Stimulated activated memory B cell treated with anti-CD40 and anti-IgM and Interleukin-4, amounts not matched to agents 10 μg/mL and 1 μg/mL and 100 μg/mL, for 72 hours (primary cell): ENCODE results near the gene SPRN.

Experiments
- ATAC-seq: fragments of 150-1000 bp; cut with Tn5 transposase; 2 replicates; pipeline ENCODE4 v1.10.0; 2021
- H3K27ac Mint-ChIP-seq: one replicate; pipeline ENCODE4 v1.8.0; 2022; ENCODE audit warnings: mild to moderate bottlenecking, mixed read lengths
- H3K27me3 Mint-ChIP-seq: one replicate; pipeline ENCODE4 v1.8.0; 2022; ENCODE audit warnings: mixed read lengths
- H3K36me3 Mint-ChIP-seq: one replicate; pipeline ENCODE4 v1.8.0; 2022; ENCODE audit warnings: mixed read lengths
- H3K4me1 Mint-ChIP-seq: one replicate; pipeline ENCODE4 v1.8.0; 2022; ENCODE audit warnings: mixed read lengths
- H3K4me3 Mint-ChIP-seq: one replicate; pipeline ENCODE4 v1.8.0; 2022; ENCODE audit warnings: mild to moderate bottlenecking, moderate library complexity, mixed read lengths
- H3K9me3 Mint-ChIP-seq: one replicate; pipeline ENCODE4 v1.8.0; 2022; ENCODE audit warnings: mixed read lengths

The SPRN gene

GRCh38 chr10:133405844-133406527, 18.4 kb downstream of the SPRN start:
- H3K4me3 Mint-ChIP-seq = no peak overlapping the region
- no peaks in the 10 kb centered on the region for H3K27me3 Mint-ChIP-seq
- H3K36me3 Mint-ChIP-seq = peaks cover 98% of the 10 kb centered on the region
- peaks cover 8% of the 10 kb centered on the region for H3K9me3 Mint-ChIP-seq
- peaks cover 59% of the 10 kb centered on the region for H3K4me1 Mint-ChIP-seq
- peak overlapping the region; percentile 65 for H3K27ac Mint-ChIP-seq
- ATAC-seq = no peak

- H3K4me3 Mint-ChIP-seq = no peak overlapping the region
- ATAC-seq = no peak
- peaks cover 6% of the 10 kb centered on the region for H3K9me3 Mint-ChIP-seq
- H3K27ac Mint-ChIP-seq = no peak overlapping the region
- H3K4me1 Mint-ChIP-seq = peaks cover 66% of the 10 kb centered on the region
- no peaks in the 10 kb centered on the region for H3K27me3 Mint-ChIP-seq
- peaks cover 95% of the 10 kb centered on the region for H3K36me3 Mint-ChIP-seq
These were observed 19.2 kb downstream of the SPRN start for GRCh38 chr10:133405272-133405671.

GRCh38 chr10:133403784-133404183, 20.6 kb downstream of the SPRN start:
- H3K4me1 Mint-ChIP-seq = peaks cover 62% of the 10 kb centered on the region
- H3K27ac Mint-ChIP-seq = no peak overlapping the region
- H3K4me3 Mint-ChIP-seq = no peak overlapping the region
- H3K9me3 Mint-ChIP-seq = peaks cover under 1% of the 10 kb centered on the region
- no peaks in the 10 kb centered on the region for H3K27me3 Mint-ChIP-seq
- ATAC-seq = no peak
- peaks cover 88% of the 10 kb centered on the region for H3K36me3 Mint-ChIP-seq

- no peak overlapping the region for H3K27ac Mint-ChIP-seq
- H3K9me3 Mint-ChIP-seq = no peaks in the 10 kb centered on the region
- peaks cover 58% of the 10 kb centered on the region for H3K4me1 Mint-ChIP-seq
- peaks cover 88% of the 10 kb centered on the region for H3K36me3 Mint-ChIP-seq
- ATAC-seq = no peak
- H3K4me3 Mint-ChIP-seq = no peak overlapping the region
- H3K27me3 Mint-ChIP-seq = no peaks in the 10 kb centered on the region
These were observed 21.1 kb downstream of the SPRN start for GRCh38 chr10:133403359-133403758.

DNA sequence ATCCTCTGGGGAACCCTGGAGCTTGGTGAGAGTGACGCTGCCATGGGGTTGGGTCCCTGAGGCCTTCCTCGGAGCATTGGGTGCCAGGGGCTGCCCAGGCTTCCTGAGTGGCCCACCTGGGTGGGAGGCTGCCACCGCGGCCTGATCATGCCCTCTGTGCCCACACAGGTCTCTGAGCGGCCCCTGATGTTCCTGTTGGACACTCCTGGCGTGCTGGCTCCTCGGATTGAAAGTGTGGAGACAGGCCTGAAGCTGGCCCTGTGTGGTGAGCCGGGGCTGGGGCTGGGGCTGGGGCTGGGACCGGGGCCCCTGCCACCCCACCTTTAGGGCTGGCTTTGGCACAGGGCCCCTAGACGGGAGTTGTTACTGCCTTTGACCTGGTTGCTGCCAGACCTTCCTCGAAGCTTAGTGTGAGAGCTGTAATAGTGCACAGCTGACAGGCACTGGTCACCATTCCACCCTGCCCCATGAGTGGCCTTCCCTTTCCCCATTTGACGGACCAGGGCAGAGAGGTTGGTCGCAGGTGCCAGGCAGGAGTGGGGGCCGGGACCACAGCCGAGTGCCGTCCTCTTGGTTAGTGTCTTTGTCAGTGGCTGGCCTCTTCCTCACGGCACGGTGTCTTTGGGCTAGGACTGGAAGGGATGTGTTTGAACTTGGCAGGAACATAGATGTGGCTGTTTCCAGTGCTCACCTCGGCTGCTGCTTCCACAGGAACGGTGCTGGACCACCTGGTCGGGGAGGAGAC, 22.3 kb downstream of the SPRN start:
- Mint-ChIP-seq H3K9me3 (no peaks in the 10 kb centered on the region), H3K4me1 (peaks cover 60% of the 10 kb centered on the region), H3K27me3 (no peaks in the 10 kb centered on the region), H3K36me3 (peaks cover 88% of the 10 kb centered on the region), H3K4me3 (no peak overlapping the region), H3K27ac (peak overlapping the region; percentile 75)
- no peak for ATAC-seq

DNA sequence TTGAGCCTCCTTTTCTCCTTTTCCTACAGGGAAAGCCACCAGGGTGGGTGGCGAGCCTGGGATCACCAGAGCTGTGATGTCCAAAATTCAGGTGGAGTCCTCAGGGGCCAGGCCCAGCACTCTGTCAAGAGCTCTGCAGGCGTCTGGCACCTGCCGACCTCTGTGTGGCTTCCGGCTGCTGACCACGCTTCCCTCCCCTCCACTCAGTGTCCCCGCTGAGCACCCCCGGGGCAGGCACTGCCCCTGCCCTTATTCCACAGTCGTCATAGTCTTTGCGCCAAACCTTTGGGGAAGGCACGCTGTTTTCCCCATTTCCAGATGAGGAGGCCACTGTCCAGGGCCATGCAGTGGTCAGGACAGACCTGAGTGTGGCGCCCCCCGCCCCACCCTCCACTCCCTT, 22.9 kb downstream of the SPRN start:
- peak overlapping the region; percentile 23 for H3K4me3 Mint-ChIP-seq
- peaks cover 87% of the 10 kb centered on the region for H3K36me3 Mint-ChIP-seq
- H3K27ac Mint-ChIP-seq = peak overlapping the region; percentile 75
- H3K4me1 Mint-ChIP-seq = peaks cover 65% of the 10 kb centered on the region
- H3K27me3 Mint-ChIP-seq = no peaks in the 10 kb centered on the region
- no peak for ATAC-seq
- no peaks in the 10 kb centered on the region for H3K9me3 Mint-ChIP-seq

GRCh38 chr10:133400624-133401424, 23.6 kb downstream of the SPRN start:
- peaks cover 59% of the 10 kb centered on the region for H3K4me1 Mint-ChIP-seq
- H3K4me3 Mint-ChIP-seq = peak overlapping the region; percentile 22
- ATAC-seq = peak; percentile 66
- H3K27me3 Mint-ChIP-seq = no peaks in the 10 kb centered on the region
- peaks cover 82% of the 10 kb centered on the region for H3K36me3 Mint-ChIP-seq
- peak overlapping the region; percentile 75 for H3K27ac Mint-ChIP-seq
- H3K9me3 Mint-ChIP-seq = no peaks in the 10 kb centered on the region

GRCh38 chr10:133399123-133399601, 25.3 kb downstream of the SPRN start:
- Mint-ChIP-seq H3K27me3 (no peaks in the 10 kb centered on the region), H3K27ac (no peak overlapping the region), H3K9me3 (no peaks in the 10 kb centered on the region), H3K36me3 (peaks cover 65% of the 10 kb centered on the region), H3K4me1 (peaks cover 61% of the 10 kb centered on the region), H3K4me3 (no peak overlapping the region)
- ATAC-seq = no peak

- H3K27ac Mint-ChIP-seq = no peak overlapping the region
These were observed 26.5 kb downstream of the SPRN start for GRCh38 chr10:133397938-133398337.

GRCh38 chr10:133396035-133396624, 28.3 kb downstream of the SPRN start:
- no peak for ATAC-seq
- peaks cover 71% of the 10 kb centered on the region for H3K4me1 Mint-ChIP-seq
- no peak overlapping the region for H3K4me3 Mint-ChIP-seq
- no peaks in the 10 kb centered on the region for H3K27me3 Mint-ChIP-seq
- no peak overlapping the region for H3K27ac Mint-ChIP-seq
- H3K9me3 Mint-ChIP-seq = no peaks in the 10 kb centered on the region
- H3K36me3 Mint-ChIP-seq = peaks cover 37% of the 10 kb centered on the region

More at GRCh38 chr10:133397938-133398337, 26.5 kb downstream of the SPRN start:
- Mint-ChIP-seq H3K4me1 (peaks cover 63% of the 10 kb centered on the region), H3K4me3 (no peak overlapping the region), H3K9me3 (no peaks in the 10 kb centered on the region), H3K27me3 (no peaks in the 10 kb centered on the region), H3K36me3 (peaks cover 53% of the 10 kb centered on the region)
- no peak for ATAC-seq

DNA sequence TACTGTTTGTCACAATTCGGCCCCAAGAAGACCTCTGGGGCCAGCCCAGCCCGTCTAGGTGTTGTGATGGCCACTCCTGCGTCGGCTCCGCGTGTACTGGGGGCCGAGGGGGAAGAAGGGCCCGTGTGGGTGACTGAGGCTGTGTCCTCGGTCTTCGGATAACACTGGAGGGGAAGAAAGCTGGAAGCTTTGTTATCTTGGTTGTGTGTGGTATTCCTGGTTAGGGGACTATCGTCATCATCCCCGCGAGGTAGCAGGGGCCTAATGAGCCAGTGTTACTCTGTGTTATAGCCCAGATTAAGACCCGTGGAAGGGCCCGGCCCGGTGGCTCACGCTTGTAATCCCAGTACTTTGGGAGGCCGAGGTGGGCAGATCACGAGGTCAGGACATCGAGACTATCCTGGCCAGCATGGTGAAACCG, 29.6 kb downstream of the SPRN start:
- Mint-ChIP-seq H3K36me3 (peaks cover 33% of the 10 kb centered on the region), H3K27ac (peak overlapping the region; percentile 98), H3K4me3 (peak overlapping the region; percentile 99), H3K9me3 (no peaks in the 10 kb centered on the region), H3K4me1 (peaks cover 70% of the 10 kb centered on the region), H3K27me3 (no peaks in the 10 kb centered on the region)
- no peak for ATAC-seq

DNA sequence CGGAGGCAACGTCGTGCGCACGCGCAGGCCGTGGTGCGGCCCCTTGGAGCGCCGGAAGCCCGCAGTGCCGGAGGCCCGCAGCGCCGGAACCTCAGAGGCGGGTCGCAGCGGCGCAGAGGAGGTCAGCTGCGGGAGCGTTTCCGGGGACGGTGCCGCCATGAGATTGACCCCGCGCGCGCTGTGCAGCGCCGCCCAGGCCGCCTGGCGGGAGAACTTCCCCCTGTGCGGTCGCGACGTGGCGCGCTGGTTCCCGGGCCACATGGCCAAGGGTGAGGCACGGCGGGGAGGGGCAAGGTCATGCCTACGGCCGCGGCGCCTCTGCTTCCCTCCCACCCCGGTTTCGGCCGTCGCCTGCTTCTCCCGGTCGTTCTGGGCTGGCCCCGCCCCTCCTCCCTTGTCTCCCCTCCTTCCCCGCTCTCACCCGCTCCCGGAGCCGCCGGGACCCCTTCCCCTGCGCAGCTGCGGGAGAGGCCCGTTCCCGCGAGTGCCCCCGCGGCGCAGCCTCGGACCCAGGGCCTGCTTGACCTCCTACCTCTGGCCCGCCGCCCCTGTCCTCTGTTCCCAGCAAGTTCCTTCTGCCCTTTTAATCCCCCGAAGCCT, 30.3 kb downstream of the SPRN start, which contains the start of gene MTG1:
Gene MTG1, plus strand, starts transcription at position 94 of the 600 bp plus-strand sequence. Its CDS starts 64 bp downstream, at position 158.
- Mint-ChIP-seq H3K27ac (peak within 1 kb of the TSS; percentile 98), H3K4me3 (peak within 1 kb of the TSS; percentile 99), H3K9me3 (no peaks in the 10 kb centered on the region), H3K27me3 (no peaks in the 10 kb centered on the region), H3K4me1 (peaks cover 71% of the 10 kb centered on the region), H3K36me3 (peaks cover 27% of the 10 kb centered on the region)
- ATAC-seq = peak; percentile 87

DNA sequence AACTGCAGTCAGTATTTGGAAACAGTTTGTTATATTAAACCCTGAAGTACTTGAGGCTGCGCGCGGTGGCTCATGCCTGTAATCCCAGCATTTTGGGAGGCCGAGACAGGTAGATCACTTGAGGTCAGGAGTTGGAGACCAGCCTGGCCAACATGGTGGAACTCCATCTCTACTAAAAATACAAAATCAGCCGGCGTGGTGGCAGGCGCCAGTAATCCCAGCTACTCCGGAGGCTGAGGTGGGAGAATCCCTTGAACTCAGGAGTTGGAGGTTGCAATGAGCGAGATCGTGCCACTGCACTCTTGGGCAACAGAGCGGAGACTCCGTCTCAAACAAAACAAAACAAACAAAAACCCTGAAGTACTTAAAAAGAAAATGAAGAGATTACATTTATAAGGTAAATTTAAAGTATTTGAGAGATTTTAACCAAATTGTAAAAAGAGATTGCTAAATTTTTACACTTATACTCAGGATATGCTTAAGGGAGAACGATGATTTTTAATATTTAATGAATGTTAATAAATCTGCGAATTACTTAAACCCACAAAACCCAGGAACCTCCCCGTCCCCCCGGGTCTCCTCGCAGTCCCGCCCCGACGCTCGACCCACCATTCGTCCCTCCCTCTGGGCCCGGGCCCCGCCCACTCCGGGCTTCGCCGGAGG, 30.9 kb downstream of the SPRN start:
- H3K27ac Mint-ChIP-seq = peak overlapping the region; percentile 98
- H3K4me3 Mint-ChIP-seq = peak overlapping the region; percentile 99
- H3K36me3 Mint-ChIP-seq = peaks cover 24% of the 10 kb centered on the region
- H3K9me3 Mint-ChIP-seq = no peaks in the 10 kb centered on the region
- peaks cover 78% of the 10 kb centered on the region for H3K4me1 Mint-ChIP-seq
- no peak for ATAC-seq
- H3K27me3 Mint-ChIP-seq = no peaks in the 10 kb centered on the region
